GM21423 (cell line): Measurements from ENCODE around the gene AP1G2.

Source experiments
- ATAC-seq: cut with Tn5 transposase; IDR thresholded peaks from one replicate; pipeline ENCODE4 v1.9.1; 2021; ENCODE audit warnings: mild to moderate bottlenecking, moderate library complexity; ENCODE audit not compliant: unreplicated experiment

The AP1G2 gene

DNA sequence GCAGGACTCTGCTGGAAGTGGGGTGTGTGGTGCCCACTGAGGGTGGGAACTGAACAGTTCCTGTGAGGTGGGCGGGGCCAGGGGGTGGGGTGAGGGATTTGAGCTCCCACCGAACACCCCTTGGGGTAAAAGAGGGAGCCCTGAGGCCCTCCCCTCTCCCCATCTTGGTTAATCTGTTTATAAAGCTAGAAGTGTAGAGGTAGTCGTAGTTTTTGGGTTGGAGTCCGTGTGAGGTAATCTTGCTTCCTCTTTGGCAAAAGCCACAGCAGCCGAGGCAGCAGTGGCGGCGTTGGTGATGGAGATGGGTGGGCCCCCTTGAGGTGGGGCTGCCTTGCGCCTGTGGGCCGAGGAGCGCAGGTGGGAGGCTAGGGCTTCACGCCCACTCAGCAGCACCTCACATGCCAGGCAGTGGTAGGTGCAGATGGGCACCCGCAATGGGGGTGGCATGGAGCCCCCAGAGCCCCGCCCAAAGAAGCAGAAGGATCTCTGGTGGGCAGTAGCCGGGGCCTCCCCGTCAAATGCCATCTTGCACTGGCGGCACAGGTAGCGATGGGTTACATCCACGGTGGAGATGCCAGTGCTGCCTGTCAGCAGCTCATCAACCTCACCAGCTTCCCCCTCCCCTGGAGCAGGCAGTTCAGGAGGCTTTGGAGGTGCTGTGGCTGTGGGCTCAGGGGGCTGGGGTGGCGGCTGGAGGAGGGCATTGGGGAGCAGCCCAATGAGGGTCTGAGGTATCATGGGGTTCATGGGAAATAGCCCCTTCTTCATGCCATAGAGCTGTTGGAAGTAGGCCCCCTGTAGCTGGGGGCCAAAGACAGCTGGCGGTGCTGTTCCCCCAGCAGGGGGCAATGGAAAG is 45.6 kb downstream of the AP1G2 start:
- no peak for ATAC-seq

- ATAC-seq, result no peak
Observed at GRCh38 chr14:23520899-23521533, 46.6 kb downstream of the AP1G2 start.

- ATAC-seq, result no peak
Observed at GRCh38 chr14:23518709-23519108, 48.9 kb downstream of the AP1G2 start.

DNA sequence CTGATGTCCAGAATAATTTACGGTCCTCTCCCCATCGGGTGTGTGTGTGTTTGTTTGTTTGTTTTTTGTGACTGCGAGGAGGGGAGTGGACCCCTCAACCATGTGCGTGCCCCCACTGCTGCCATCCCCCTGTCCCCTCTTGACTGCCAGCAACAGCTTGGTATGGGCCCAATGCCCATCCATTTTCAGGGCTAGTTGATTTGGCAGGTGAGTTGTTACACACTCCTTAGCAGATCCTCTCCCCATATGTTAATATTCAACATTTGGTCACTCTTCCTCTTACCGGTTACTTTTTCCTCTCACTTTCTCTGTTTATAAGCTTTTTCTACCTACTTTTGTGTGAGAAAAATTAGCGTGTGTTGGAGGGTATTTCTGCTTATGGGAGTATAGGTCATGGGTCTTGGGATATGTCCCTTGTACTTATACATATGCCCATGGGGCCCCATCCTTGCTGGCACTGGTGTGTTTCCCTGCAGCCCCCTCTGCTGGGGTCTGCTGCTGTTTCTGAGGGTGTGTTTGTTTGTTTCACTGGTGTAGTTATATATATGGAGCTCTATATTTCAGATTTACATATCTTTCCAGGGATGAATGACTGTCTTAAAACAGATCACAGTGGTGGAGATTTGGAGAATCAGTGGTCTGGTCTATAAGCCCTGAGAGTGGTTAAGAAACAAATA is 49.8 kb downstream of the AP1G2 start:
- ATAC-seq, result no peak

GRCh38 chr14:23514644-23514957 is 53.0 kb downstream of the AP1G2 start:
- ATAC-seq, result no peak

- no peak for ATAC-seq
Observed at GRCh38 chr14:23513818-23514643, 53.6 kb downstream of the AP1G2 start.

GRCh38 chr14:23513005-23513817 is 54.4 kb downstream of the AP1G2 start:
- ATAC-seq, result no peak

- no peak for ATAC-seq
Observed at GRCh38 chr14:23512156-23512555, 55.4 kb downstream of the AP1G2 start.
